ENCODE data around the gene CSNK2A1.

- no peak for TF ChIP-seq CTCF (IDR thresholded peaks at IDR 0.05)
- no peak for TF ChIP-seq POLR2A (IDR thresholded peaks at IDR 0.05)
Measured at GRCh38 chr20:438571-439469, 104.8 kb downstream of the CSNK2A1 start.
